GM10847 (cell line): ENCODE measurements around the gene CCBE1.

ENCODE experiments used
- POLR2A ChIP-seq: IDR thresholded peaks from 2 replicates; pipeline ENCODE4 v1.6.1; 2011; ENCODE audit not compliant: insufficient read length; ENCODE audit errors: extremely low read depth

Gene CCBE1

DNA sequence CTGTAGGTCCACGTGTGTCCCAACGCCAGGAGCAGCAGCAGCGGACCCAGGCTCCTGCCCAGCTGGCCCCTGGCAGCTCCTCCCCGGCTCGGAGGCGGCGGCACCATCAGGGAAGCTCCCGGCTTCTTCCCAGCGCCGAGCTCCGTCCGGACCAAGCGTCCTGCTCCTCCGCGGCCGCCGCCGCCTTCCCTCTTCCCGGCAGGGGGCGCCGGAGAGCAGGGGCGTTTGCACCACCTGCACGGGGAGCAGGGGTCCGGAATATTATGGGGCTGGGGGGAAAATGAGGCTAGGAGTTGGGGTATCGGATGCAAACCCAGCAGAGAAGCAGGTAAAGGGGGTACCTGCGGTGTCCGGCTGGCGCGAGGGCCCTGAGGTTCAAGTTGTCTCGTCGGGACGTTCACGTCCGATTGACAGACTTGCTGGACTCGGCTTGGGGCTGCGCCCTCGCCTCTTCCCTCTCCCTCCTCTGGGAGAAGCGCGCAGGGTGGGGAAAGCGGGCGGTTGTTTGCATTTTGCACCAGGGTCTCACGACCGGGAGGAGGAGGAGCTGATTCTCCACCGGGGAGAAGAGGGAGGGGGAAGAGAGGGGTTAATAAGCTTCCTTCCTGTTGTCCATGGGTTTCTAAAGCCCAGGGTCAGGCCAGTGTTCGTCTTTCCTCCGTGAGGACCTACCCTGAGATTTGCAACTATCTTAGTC, at the start of gene CCBE1:
CCBE1 (minus strand) TSS at position 188 of the 697 bp plus-strand sequence.
- TF ChIP-seq POLR2A, result no peak

GRCh38 chr18:59744271-59744721, 47.1 kb upstream of the CCBE1 start:
- TF ChIP-seq POLR2A, result no peak

DNA sequence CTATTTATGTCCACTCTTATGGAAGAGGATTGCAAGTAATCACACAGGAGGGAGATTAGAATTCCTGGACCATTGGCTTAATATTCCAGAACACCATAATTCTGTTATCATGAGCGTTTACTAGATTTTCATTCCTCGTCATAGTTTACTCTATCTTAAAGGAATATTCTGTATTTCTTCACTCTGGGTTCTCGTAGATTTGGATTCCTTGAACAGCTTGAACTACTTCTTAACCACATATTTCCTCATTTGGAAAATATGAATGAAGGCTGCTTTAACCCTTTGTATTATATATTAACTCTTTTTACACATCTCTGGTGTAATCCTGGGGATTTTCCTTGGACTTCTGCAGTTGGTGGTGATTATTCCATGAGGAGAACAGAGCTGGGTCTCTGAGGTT, 46.3 kb upstream of the CCBE1 start:
- no peak for TF ChIP-seq POLR2A

DNA sequence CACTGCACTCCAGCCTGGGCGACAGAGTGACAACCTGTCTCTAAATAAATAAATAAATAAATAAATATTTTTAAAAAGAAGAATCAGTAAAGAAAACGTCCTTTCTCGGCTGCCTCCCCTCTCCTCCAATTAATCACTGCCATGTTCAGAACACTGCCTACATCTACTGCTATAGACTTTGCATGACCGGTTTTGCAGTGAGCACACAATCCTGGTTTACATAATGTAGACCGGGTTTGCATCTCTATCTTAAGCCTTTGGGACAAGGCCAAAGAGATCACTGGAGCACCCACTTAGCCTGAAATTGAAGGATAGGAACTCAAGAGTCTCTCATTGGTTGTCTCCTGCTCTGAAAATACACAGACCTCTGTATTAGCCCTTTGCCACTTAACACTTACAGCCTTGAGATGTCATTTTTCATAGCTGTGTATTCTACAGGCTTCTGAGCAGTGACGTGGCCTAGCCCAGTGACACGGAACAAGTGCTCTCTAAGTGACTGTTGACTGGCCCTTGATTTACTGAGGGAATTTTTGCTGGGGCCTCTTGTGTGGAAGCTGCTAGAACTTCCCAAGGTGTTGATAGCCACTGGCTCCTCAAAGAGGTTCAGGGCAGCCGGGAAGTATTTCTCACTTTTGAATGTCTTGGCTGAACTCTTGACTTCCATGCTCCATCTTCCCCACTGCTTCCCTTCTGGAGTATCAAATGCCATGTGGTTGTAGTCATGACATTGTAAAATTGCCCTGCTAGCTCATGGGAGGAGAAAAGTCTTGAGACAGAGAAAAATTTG, 45.3 kb upstream of the CCBE1 start:
- TF ChIP-seq POLR2A, result no peak

DNA sequence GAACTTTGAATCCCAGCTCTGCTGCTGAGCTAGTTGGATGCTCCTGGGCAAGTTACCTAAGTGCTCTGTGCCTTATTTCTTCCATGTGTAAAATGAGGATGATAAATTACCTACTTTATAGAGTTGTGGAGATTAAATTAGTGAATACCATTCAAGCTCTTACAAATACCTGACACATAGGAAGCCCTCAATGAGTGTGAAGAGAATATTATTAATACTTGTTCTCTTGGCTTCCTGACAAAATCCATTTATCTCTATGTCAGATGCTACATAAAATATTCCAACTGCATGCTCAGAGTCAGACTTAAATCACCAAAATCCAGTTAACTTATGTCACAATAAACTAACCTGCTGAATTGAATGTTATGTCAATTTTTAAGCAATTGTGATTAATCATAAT, 42.9 kb upstream of the CCBE1 start:
- TF ChIP-seq POLR2A, result no peak

DNA sequence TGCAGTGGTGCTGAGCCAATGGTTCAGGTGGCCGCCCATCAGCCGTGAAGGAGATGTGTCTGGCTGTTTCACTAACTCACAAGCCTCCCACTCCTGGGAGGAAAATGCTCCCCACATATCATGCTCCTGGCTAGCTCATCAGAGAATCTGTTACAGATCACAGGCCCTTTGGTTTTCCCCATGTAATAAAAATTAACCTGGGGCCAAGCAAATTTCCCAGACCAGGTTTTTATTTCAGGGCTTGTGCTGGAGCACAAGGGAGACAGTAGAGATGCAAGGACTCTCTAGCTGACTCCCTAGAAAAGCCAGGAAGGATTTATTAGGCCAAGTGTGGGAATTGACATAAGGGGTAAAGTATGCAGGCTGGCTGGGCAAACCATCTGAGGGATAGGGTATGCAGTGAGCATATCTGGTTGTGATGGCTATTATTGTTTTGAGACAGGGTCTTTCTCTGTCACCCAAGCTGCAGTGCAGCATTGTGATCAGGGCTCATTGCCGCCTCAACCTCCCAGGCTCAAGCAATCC, 40.6 kb upstream of the CCBE1 start:
- TF ChIP-seq POLR2A, result no peak

- no peak for TF ChIP-seq POLR2A
These were observed 38.8 kb upstream of the CCBE1 start for GRCh38 chr18:59736061-59736460.

DNA sequence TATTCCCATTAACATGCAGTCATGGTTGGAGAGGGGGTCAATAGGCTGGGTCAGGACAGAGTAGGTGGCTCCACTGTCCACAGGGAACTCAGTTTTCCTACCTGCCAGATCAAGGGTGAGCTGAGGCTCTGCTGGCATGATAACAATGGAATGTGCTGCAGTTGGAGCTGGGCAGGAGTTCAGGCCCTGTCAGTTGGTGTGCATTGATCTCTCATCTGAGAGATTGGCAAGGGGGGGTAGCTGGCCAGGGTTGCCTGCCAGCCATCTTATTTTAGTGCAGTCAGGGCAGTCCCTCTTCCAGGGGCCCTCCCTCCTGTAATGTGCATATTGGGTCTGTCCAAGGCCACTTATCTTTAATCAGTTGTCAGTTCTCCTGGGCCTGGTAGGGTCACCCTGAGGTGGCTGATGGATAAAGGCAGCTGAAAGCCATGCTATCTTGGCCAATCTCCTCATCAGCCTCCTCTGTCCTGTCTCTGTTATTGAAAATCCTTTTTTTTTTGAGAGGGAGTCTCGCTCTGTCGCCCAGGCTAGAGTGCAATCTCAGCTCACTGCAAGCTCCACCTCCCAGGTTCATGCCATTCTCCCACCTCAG, 38.1 kb upstream of the CCBE1 start:
- no peak for TF ChIP-seq POLR2A

DNA sequence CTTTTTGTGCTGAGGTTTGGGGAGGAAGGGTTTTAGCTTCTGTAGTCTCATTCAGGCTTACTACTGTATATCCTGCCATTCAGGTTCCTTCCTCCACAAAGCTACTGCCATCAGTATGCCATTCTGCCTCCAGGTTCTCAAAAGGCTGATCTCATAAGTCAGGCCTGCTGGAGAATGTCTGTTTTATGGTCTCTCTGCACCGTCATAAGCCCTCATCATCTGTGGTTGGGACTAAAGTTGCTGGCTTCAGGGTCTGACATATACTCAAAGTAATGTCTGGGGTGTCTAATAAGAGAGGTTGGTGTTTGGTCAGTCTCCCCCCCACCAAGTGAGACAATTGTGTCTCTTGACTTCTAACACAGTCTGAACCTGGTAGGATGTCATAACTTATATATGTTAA, 36.2 kb upstream of the CCBE1 start:
- no peak for TF ChIP-seq POLR2A

DNA sequence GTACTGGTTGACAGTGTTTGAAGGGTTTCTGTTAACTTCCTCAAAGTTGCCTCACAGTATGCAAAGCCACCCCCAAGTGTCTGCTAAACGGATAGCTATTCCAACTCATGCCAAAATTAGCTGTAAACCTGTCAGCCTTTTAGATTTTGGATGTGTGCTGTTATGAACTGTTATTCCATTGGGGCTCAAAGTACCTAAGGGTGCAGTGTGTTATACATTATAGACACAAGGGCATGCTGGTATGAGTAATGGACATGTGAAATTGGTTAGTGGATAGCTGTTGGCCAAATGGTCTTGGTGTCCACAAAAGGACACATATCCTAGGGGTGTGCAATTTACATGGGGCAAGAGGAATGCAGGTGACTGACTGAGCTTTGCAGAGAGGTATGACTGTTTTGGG, 33.7 kb upstream of the CCBE1 start:
- no peak for TF ChIP-seq POLR2A

GRCh38 chr18:59729781-59730180, 32.6 kb upstream of the CCBE1 start:
- no peak for TF ChIP-seq POLR2A

- no peak for TF ChIP-seq POLR2A
These were observed 31.6 kb upstream of the CCBE1 start for GRCh38 chr18:59728816-59729215.

GRCh38 chr18:59725142-59725541, 27.9 kb upstream of the CCBE1 start:
- no peak for TF ChIP-seq POLR2A

DNA sequence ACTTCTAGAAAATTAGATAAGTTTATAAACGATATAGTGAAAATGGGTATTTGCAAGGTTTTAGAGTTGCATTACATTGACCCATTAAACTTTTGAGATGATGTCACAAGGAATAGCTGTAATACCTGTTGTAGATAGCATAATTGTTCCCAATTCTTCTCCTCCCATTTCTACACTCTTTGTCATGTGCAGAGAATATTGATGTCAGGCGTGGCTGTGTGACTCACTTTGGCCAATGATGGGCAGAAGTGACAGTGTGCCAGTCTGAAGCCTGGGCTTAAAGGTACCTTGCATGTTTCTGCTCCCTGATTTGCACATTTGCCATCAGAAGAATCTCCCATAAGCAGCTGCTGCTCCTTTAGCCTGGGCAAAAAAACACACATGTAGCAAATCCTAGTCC, 26.9 kb upstream of the CCBE1 start:
- no peak for TF ChIP-seq POLR2A

DNA sequence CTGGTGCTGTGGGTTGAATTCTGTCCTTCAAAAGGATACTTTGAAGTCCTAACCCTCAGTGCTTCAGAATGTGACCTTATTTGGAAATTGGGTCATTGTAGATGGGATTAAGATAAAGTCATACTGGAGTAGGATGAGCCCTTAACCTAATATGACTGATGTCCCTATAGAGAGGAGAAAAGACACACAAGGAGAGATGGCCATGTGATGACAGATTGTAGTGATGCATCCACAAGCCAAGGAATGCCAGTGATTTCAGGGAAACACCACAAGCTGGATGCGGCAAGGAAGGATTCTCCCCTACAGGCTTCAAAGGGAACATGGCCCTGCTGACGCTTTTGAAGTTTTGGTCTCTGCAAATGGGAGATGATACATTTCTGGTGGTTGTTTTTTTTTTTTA, 24.7 kb upstream of the CCBE1 start:
- no peak for TF ChIP-seq POLR2A

GRCh38 chr18:59721211-59721610, 24.0 kb upstream of the CCBE1 start:
- no peak for TF ChIP-seq POLR2A
